DND-41 (cell line): ENCODE data around the gene ZBP1.

Experiments used
- ATAC-seq: fragments of 200-7000 bp; cut with Tn5 transposase; 3 replicates; pipeline ENCODE4 v1.9.1; 2021; ENCODE audit warnings: low read depth; ENCODE audit not compliant: insufficient read depth
- DNase-seq: peaks from one replicate; pipeline ENCODE4 v3.0.0-alpha.2; 2020
- H2AFZ ChIP-seq: 2 replicates; pipeline ENCODE4 v1.6.0; 2012; ENCODE audit warnings: low read depth, low read length
- H3K27ac ChIP-seq: 2 replicates; pipeline ENCODE4 v1.5.1; 2012; ENCODE audit warnings: low read length, inconsistent platforms
- H3K27me3 ChIP-seq: fragments of 200-600 bp; sonication (generic); 2 replicates; pipeline ENCODE4 v1.6.0; 2012; ENCODE audit warnings: low read length, mild to moderate bottlenecking, inconsistent platforms; ENCODE audit not compliant: insufficient read depth, poor library complexity
- H3K36me3 ChIP-seq: 2 replicates; pipeline ENCODE4 v1.5.1; 2012; ENCODE audit warnings: low read length, inconsistent platforms; ENCODE audit not compliant: insufficient read depth
- H3K4me1 ChIP-seq: 2 replicates; pipeline ENCODE4 v1.5.1; 2012; ENCODE audit warnings: mild to moderate bottlenecking, low read length; ENCODE audit not compliant: insufficient read depth
- H3K4me2 ChIP-seq: 2 replicates; pipeline ENCODE4 v1.6.0; 2012; ENCODE audit warnings: mild to moderate bottlenecking, moderate library complexity, low read length, inconsistent platforms; ENCODE audit not compliant: insufficient read depth
- H3K4me3 ChIP-seq, 2 experiments: fragments of 200-600 bp in 1 of 2; shearing (Covaris generic) in 1 of 2; 2 replicates each; pipeline ENCODE4 v1.5.1; 2012 to 2016; ENCODE audit warnings: inconsistent platforms in 2 of 2, low read length in 2 of 2, mild to moderate bottlenecking in 2 of 2, low read depth in 1 of 2, moderate library complexity in 1 of 2
- H3K79me2 ChIP-seq: 2 replicates; pipeline ENCODE4 v1.6.0; 2012; ENCODE audit warnings: low read length, inconsistent platforms; ENCODE audit not compliant: insufficient read depth
- H3K9ac ChIP-seq: 2 replicates; pipeline ENCODE4 v1.6.0; 2012; ENCODE audit warnings: low read depth, mild to moderate bottlenecking, inconsistent platforms, low read length, moderate library complexity
- H3K9me3 ChIP-seq: 2 replicates; pipeline ENCODE4 v1.5.1; 2012; ENCODE audit warnings: low read length, moderate library complexity, mild to moderate bottlenecking, inconsistent platforms; ENCODE audit not compliant: insufficient read depth, severe bottlenecking
- H4K20me1 ChIP-seq: 2 replicates; pipeline ENCODE4 v1.6.0; 2012; ENCODE audit warnings: low read length; ENCODE audit not compliant: insufficient read depth
- EZH2 ChIP-seq: IDR thresholded peaks from 3 replicates; pipeline ENCODE4 v1.6.1; 2012; ENCODE audit warnings: borderline replicate concordance, low read depth, mild to moderate bottlenecking, moderate library complexity, low read length, inconsistent platforms; ENCODE audit not compliant: severe bottlenecking
- TF ChIP-seq, protein P1 (sequence below): IDR thresholded peaks from 2 replicates; pipeline ENCODE4 v1.5.1; 2012; ENCODE audit warnings: borderline replicate concordance, low read length, moderate library complexity, mild to moderate bottlenecking; ENCODE audit not compliant: poor library complexity, severe bottlenecking; ENCODE audit errors: extremely low read depth

The ZBP1 gene

DNA sequence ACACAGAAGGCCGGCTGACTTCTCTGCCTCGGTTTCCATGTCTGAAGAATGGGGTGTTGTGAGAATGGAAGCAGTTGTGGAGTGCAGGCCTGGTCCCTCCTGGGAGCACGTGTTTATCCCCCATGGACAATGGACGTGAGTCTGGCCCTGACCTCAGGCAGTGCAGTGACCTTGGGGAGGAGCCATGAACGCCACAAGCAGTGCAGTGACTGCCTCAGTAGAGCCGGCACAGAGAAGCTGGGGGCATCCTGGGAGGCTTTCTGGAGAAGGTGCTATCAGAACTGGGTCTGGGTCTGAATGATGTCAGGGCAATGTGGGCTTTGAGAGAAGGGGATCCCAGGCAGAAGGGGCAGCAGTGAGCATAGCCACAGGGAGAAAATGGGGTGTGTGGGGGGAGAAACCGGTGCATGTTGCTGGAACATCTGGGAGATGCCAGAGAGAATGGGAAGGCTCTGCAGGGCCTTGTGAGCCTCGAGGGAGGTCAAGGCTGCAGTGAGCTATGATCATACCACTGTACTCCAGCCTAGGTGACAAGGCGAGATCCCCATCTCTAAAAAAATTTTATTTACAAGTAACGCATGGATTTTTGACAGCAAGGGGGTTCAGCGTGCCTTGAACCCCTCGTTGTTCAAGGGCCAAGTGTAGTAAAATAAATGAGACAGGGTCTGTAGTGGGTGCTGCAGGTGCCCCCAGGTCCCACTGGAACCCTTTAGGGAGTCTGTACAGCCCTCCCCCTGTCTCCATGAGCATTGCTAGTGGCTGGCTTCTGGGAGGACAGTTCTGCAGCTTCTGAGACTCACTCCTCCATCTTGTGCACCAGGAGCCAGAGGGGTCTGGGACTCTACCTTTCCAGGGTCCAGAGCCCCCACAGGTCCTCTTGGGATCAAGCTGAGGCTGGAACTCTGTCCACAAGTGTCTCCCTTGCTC lies 27.0 kb upstream of the ZBP1 start:
- Histone ChIP-seq H3K79me2 (no peaks in the 10 kb centered on the region), H3K9ac (no peak overlapping the region), H3K4me2 (no peak overlapping the region), H3K27ac (no peak overlapping the region), H3K4me3 (no peak overlapping the region), H3K36me3 (no peaks in the 10 kb centered on the region), H3K27me3 (peaks cover 38% of the 10 kb centered on the region), H3K9me3 (no peaks in the 10 kb centered on the region), H3K4me1 (no peaks in the 10 kb centered on the region), H2AFZ (no peak overlapping the region), H4K20me1 (peaks cover 6% of the 10 kb centered on the region; the same call in 1 of the 2 replicates)
- ATAC-seq (no peak), DNase-seq (no peak)
- no peak for TF ChIP-seq EZH2
- TF ChIP-seq, protein P1, sequence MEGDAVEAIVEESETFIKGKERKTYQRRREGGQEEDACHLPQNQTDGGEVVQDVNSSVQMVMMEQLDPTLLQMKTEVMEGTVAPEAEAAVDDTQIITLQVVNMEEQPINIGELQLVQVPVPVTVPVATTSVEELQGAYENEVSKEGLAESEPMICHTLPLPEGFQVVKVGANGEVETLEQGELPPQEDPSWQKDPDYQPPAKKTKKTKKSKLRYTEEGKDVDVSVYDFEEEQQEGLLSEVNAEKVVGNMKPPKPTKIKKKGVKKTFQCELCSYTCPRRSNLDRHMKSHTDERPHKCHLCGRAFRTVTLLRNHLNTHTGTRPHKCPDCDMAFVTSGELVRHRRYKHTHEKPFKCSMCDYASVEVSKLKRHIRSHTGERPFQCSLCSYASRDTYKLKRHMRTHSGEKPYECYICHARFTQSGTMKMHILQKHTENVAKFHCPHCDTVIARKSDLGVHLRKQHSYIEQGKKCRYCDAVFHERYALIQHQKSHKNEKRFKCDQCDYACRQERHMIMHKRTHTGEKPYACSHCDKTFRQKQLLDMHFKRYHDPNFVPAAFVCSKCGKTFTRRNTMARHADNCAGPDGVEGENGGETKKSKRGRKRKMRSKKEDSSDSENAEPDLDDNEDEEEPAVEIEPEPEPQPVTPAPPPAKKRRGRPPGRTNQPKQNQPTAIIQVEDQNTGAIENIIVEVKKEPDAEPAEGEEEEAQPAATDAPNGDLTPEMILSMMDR = no peak

DNA sequence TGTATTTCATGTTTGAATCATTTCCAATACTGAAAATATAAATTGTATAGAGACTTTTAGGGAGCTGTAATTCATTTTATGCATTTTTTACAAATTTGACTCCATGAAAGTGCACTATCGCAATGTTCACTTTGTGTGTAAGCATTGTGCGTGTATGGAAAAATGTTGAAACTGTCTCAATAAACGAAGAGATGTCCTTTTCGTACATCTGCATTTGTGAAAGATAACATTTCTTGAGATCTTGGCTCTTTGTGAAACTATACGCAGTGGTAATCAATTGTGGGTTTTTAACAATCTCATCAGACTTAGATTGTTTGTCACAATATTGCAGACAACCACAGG lies 18.6 kb upstream of the ZBP1 start:
- Histone ChIP-seq H3K9me3 (no peaks in the 10 kb centered on the region), H3K4me3 (no peak overlapping the region), H3K36me3 (no peaks in the 10 kb centered on the region), H2AFZ (no peak overlapping the region), H3K4me2 (no peak overlapping the region), H3K27ac (no peak overlapping the region), H3K27me3 (peaks cover 23% of the 10 kb centered on the region), H3K4me1 (peaks cover 5% of the 10 kb centered on the region; the same call in 1 of the 2 replicates), H4K20me1 (no peaks in the 10 kb centered on the region), H3K79me2 (no peaks in the 10 kb centered on the region), H3K9ac (no peak overlapping the region)
- DNase-seq (no peak), ATAC-seq (no peak)
- TF ChIP-seq, protein P1 = no peak
- TF ChIP-seq EZH2 = no peak

DNA sequence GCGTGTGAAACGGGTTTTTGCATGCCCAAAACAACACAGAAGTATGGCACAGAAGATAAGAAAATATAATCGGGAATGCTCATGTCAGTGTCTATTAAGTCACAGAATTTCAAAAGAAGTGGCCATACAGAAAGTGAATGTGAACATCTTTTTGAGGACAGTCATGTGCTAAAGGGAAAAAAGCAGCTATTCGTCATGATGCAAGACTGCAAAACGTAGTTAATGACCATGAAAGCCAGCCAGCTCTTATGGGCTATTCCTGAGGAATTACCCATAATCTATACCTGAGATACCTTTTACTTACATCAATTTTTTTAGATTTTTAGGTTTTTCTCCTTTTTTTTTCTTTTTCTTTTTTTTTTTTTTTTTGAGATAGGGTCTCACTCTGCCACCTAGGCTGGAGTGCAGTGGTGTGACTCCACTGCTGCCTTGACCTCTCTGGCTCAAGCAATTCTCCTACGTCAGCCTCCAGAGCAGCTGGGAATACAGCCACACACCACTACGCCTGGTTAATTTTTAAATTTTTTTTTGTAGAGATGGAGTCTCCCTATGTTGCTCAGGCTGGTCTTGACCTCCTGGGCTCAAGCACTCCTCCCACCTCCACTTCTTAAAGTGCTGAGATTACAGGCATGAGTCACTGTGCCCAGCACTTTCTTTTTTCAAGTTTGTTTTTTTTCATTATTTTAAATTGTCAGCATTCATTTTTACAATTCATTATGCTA lies 18.1 kb upstream of the ZBP1 start:
- Histone ChIP-seq H4K20me1 (no peaks in the 10 kb centered on the region), H3K9ac (no peak overlapping the region), H3K36me3 (no peaks in the 10 kb centered on the region), H3K27ac (no peak overlapping the region), H3K4me3 (no peak overlapping the region), H3K27me3 (peaks cover 22% of the 10 kb centered on the region), H3K79me2 (no peaks in the 10 kb centered on the region), H3K4me2 (no peak overlapping the region), H3K9me3 (peaks cover 2% of the 10 kb centered on the region), H2AFZ (no peak overlapping the region), H3K4me1 (peaks cover 5% of the 10 kb centered on the region; the same call in 1 of the 2 replicates)
- ATAC-seq = no peak
- TF ChIP-seq, protein P1 = no peak
- no peak for TF ChIP-seq EZH2
- no peak for DNase-seq
